WTC11 (cell line): ENCODE results near the gene XKRX. TPM values are rescaled to one million over a fixed set of nuclear protein-coding genes. Genes with fewer than 3 reads are reported as not detected.

ENCODE experiments used
- ATAC-seq: fragments of 200-7000 bp; cut with Tn5 transposase; 2 replicates; pipeline ENCODE4 v1.10.0; 2021; ENCODE audit warnings: mild to moderate bottlenecking, moderate library complexity
- CTCF ChIA-PET: fragments of 300-600 bp; sonication (Branson Sonifier 250); formaldehyde crosslinking; loops from one replicate; lab custom pipeline; 2021; ENCODE audit warnings: antibody characterized with exemption; lab: Charles Lee
- POLR2A ChIA-PET: fragments of 350-600 bp; sonication (Branson Sonifier 250); formaldehyde crosslinking; loops from one replicate; lab custom pipeline; 2021; ENCODE audit warnings: antibody characterized with exemption; lab: Charles Lee
- DNase-seq: peaks from one replicate; pipeline ENCODE4 v3.0.0; 2021; ENCODE audit warnings: low spot score
- H3K27ac Mint-ChIP-seq: 2 replicates; pipeline ENCODE4 v1.8.0; 2021; ENCODE audit warnings: mixed read lengths
- H3K27me3 Mint-ChIP-seq: 2 replicates; pipeline ENCODE4 v1.8.0; 2021; ENCODE audit warnings: low read depth, mild to moderate bottlenecking, moderate library complexity, mixed read lengths
- H3K36me3 Mint-ChIP-seq: 2 replicates; pipeline ENCODE4 v1.8.0; 2021; ENCODE audit warnings: mixed read lengths
- H3K4me1 Mint-ChIP-seq: 2 replicates; pipeline ENCODE4 v1.8.0; 2022; ENCODE audit warnings: mixed read lengths
- H3K4me3 Mint-ChIP-seq: 2 replicates; pipeline ENCODE4 v1.8.0; 2021; ENCODE audit warnings: mild to moderate bottlenecking, moderate library complexity, mixed read lengths
- H3K9me3 Mint-ChIP-seq: 2 replicates; pipeline ENCODE4 v1.8.0; 2021; ENCODE audit warnings: mixed read lengths
- ATF6 ChIP-seq: sonication (generic); formaldehyde crosslinking; IDR thresholded peaks from 2 replicates; pipeline ENCODE4 v1.8.1; 2023; ENCODE audit warnings: mild to moderate bottlenecking, missing genetic modification reagents
- CREM ChIP-seq: sonication (generic); formaldehyde crosslinking; IDR thresholded peaks from 2 replicates; pipeline ENCODE4 v1.8.1; 2022; ENCODE audit warnings: mild to moderate bottlenecking, missing genetic modification reagents, moderate library complexity
- CTCF ChIP-seq: fragments of 200-600 bp; IDR thresholded peaks from 2 replicates; pipeline ENCODE4 v1.8.0; 2022; ENCODE audit warnings: antibody characterized with exemption
- E2F5 ChIP-seq: sonication (generic); formaldehyde crosslinking; IDR thresholded peaks from 2 replicates; pipeline ENCODE4 v1.8.1; 2022; ENCODE audit warnings: mild to moderate bottlenecking, moderate library complexity, missing genetic modification reagents
- GABPB1 ChIP-seq: sonication (generic); formaldehyde crosslinking; IDR thresholded peaks from 2 replicates; pipeline ENCODE4 v1.8.1; 2023; ENCODE audit warnings: mild to moderate bottlenecking, missing genetic modification reagents
- GTF2I ChIP-seq: fragments of 250-450 bp; sonication (Bioruptor Pico); conservative IDR thresholded peaks from 2 replicates; pipeline ENCODE4 v1.4.0; 2021; ENCODE audit warnings: mild to moderate bottlenecking
- HMGA2 ChIP-seq: fragments of 250-450 bp; sonication (Bioruptor Pico); IDR thresholded peaks from 2 replicates; pipeline ENCODE4 v1.4.0; 2021; ENCODE audit warnings: mild to moderate bottlenecking, moderate library complexity
- JAZF1 ChIP-seq: fragments of 250-450 bp; sonication (Bioruptor Pico); IDR thresholded peaks from 2 replicates; pipeline ENCODE4 v1.9.0; 2021; ENCODE audit warnings: moderate library complexity, mild to moderate bottlenecking, inconsistent platforms
- JUN ChIP-seq: sonication (generic); formaldehyde crosslinking; IDR thresholded peaks from 2 replicates; pipeline ENCODE4 v1.8.0; 2023; ENCODE audit warnings: mild to moderate bottlenecking, missing genetic modification reagents
- KAT7 ChIP-seq: sonication (generic); formaldehyde crosslinking; IDR thresholded peaks from 2 replicates; pipeline ENCODE4 v1.8.1; 2023; ENCODE audit warnings: missing genetic modification reagents, mild to moderate bottlenecking, borderline replicate concordance
- MYBL2 ChIP-seq: sonication (generic); formaldehyde crosslinking; IDR thresholded peaks from 2 replicates; pipeline ENCODE4 v1.8.1; 2023; ENCODE audit warnings: mild to moderate bottlenecking, moderate library complexity, missing genetic modification reagents
- NFATC4 ChIP-seq: fragments of 250-450 bp; sonication (Bioruptor Pico); IDR thresholded peaks from 2 replicates; pipeline ENCODE4 v1.9.0; 2021; ENCODE audit warnings: mild to moderate bottlenecking
- RELA ChIP-seq: sonication (generic); formaldehyde crosslinking; IDR thresholded peaks from 2 replicates; pipeline ENCODE4 v1.8.1; 2022; ENCODE audit warnings: missing genetic modification reagents, mild to moderate bottlenecking, borderline replicate concordance
- RORB ChIP-seq: fragments of 250-450 bp; sonication (Bioruptor Pico); IDR thresholded peaks from 2 replicates; pipeline ENCODE4 v1.9.0; 2021; ENCODE audit warnings: mild to moderate bottlenecking
- SMAD4 ChIP-seq: sonication (generic); formaldehyde crosslinking; IDR thresholded peaks from 2 replicates; pipeline ENCODE4 v1.8.0; 2022; ENCODE audit warnings: mild to moderate bottlenecking, missing genetic modification reagents
- TEAD1 ChIP-seq: sonication (generic); formaldehyde crosslinking; IDR thresholded peaks from 2 replicates; pipeline ENCODE4 v1.8.0; 2022; ENCODE audit warnings: mild to moderate bottlenecking, missing genetic modification reagents
- ZNF263 ChIP-seq: sonication (generic); formaldehyde crosslinking; IDR thresholded peaks from 2 replicates; pipeline ENCODE4 v1.8.1; 2022; ENCODE audit warnings: low read depth, mild to moderate bottlenecking, moderate library complexity, missing genetic modification reagents
- ZNF396 ChIP-seq: fragments of 250-450 bp; sonication (Bioruptor Pico); IDR thresholded peaks from 2 replicates; pipeline ENCODE4 v1.8.0; 2021; ENCODE audit warnings: mild to moderate bottlenecking, moderate library complexity, borderline replicate concordance
- ZNF416 ChIP-seq: fragments of 250-450 bp; sonication (Bioruptor Pico); IDR thresholded peaks from 2 replicates; pipeline ENCODE4 v1.9.0; 2021; ENCODE audit warnings: mild to moderate bottlenecking, inconsistent platforms
- total RNA-seq: library from RNA; stranded (reverse); gene quantifications from 3 replicates; pipeline ENCODE4 v1.2.3, GENCODE V29; 2021
- TF ChIP-seq, protein P1 (sequence below): sonication (generic); formaldehyde crosslinking; IDR thresholded peaks from 2 replicates; pipeline ENCODE4 v1.8.0; 2022; ENCODE audit warnings: missing genetic modification reagents
- TF ChIP-seq, protein P2 (sequence below): sonication (generic); formaldehyde crosslinking; IDR thresholded peaks from 2 replicates; pipeline ENCODE4 v1.8.1; 2022; ENCODE audit warnings: low read depth, missing genetic modification reagents, borderline replicate concordance
- TF ChIP-seq, protein P3 (sequence below): sonication (generic); formaldehyde crosslinking; conservative IDR thresholded peaks from 2 replicates; pipeline ENCODE4 v1.8.1; 2022; ENCODE audit warnings: mild to moderate bottlenecking, missing genetic modification reagents
- TF ChIP-seq, protein P4 (sequence below): sonication (generic); formaldehyde crosslinking; IDR thresholded peaks from 2 replicates; pipeline ENCODE4 v1.8.1; 2022; ENCODE audit warnings: mild to moderate bottlenecking, missing genetic modification reagents, moderate library complexity, borderline replicate concordance
- TF ChIP-seq, protein P5 (sequence below): sonication (generic); formaldehyde crosslinking; IDR thresholded peaks from 2 replicates; pipeline ENCODE4 v1.8.0; 2022; ENCODE audit warnings: mild to moderate bottlenecking, missing genetic modification reagents

XKRX gene
- total RNA-seq, 1 experiment from 2014 or later: 1.1 TPM

GRCh38 chrX:100931925-100932285, 3.2 kb upstream of the XKRX start:
- Mint-ChIP-seq H3K9me3 (peaks cover 10% of the 10 kb centered on the region), H3K27ac (no peak overlapping the region), H3K27me3 (peaks cover 13% of the 10 kb centered on the region)
- no peak for DNase-seq
- CTCF ChIA-PET: no interaction called here
- ATAC-seq: no peak
- TF ChIP-seq NFATC4 (CRISPR knock-in tag) (no peak), GABPB1 (CRISPR knock-in tag) (no peak), E2F5 (CRISPR knock-in tag) (no peak), CTCF (no peak), RORB (CRISPR knock-in tag) (no peak), SMAD4 (no peak), ATF6 (CRISPR knock-in tag) (no peak), JAZF1 (CRISPR knock-in tag) (no peak), MYBL2 (no peak), RELA (CRISPR knock-in tag) (no peak), HMGA2 (CRISPR knock-in tag) (no peak), KAT7 (CRISPR knock-in tag) (no peak), JUN (CRISPR knock-in tag) (no peak), TEAD1 (CRISPR knock-in tag) (no peak)
- TF ChIP-seq, protein P1, sequence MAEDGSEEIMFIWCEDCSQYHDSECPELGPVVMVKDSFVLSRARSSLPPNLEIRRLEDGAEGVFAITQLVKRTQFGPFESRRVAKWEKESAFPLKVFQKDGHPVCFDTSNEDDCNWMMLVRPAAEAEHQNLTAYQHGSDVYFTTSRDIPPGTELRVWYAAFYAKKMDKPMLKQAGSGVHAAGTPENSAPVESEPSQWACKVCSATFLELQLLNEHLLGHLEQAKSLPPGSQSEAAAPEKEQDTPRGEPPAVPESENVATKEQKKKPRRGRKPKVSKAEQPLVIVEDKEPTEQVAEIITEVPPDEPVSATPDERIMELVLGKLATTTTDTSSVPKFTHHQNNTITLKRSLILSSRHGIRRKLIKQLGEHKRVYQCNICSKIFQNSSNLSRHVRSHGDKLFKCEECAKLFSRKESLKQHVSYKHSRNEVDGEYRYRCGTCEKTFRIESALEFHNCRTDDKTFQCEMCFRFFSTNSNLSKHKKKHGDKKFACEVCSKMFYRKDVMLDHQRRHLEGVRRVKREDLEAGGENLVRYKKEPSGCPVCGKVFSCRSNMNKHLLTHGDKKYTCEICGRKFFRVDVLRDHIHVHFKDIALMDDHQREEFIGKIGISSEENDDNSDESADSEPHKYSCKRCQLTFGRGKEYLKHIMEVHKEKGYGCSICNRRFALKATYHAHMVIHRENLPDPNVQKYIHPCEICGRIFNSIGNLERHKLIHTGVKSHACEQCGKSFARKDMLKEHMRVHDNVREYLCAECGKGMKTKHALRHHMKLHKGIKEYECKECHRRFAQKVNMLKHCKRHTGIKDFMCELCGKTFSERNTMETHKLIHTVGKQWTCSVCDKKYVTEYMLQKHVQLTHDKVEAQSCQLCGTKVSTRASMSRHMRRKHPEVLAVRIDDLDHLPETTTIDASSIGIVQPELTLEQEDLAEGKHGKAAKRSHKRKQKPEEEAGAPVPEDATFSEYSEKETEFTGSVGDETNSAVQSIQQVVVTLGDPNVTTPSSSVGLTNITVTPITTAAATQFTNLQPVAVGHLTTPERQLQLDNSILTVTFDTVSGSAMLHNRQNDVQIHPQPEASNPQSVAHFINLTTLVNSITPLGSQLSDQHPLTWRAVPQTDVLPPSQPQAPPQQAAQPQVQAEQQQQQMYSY (CRISPR knock-in tag): no peak
- TF ChIP-seq, protein P2, sequence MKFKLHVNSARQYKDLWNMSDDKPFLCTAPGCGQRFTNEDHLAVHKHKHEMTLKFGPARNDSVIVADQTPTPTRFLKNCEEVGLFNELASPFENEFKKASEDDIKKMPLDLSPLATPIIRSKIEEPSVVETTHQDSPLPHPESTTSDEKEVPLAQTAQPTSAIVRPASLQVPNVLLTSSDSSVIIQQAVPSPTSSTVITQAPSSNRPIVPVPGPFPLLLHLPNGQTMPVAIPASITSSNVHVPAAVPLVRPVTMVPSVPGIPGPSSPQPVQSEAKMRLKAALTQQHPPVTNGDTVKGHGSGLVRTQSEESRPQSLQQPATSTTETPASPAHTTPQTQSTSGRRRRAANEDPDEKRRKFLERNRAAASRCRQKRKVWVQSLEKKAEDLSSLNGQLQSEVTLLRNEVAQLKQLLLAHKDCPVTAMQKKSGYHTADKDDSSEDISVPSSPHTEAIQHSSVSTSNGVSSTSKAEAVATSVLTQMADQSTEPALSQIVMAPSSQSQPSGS (CRISPR knock-in tag): no peak
- TF ChIP-seq, all 79 proteins: peak for 0
- Mint-ChIP-seq H3K4me1 (peaks cover 10% of the 10 kb centered on the region; the same call in 1 of the 2 replicates), H3K4me3 (no peak overlapping the region), H3K36me3 (no peaks in the 10 kb centered on the region)
- POLR2A ChIA-PET: interaction anchor here (0.6 kb wide), 1 partner anchor 16 kb away, joined by 3 read pairs; no protein-coding TSS in a partner anchor

DNA sequence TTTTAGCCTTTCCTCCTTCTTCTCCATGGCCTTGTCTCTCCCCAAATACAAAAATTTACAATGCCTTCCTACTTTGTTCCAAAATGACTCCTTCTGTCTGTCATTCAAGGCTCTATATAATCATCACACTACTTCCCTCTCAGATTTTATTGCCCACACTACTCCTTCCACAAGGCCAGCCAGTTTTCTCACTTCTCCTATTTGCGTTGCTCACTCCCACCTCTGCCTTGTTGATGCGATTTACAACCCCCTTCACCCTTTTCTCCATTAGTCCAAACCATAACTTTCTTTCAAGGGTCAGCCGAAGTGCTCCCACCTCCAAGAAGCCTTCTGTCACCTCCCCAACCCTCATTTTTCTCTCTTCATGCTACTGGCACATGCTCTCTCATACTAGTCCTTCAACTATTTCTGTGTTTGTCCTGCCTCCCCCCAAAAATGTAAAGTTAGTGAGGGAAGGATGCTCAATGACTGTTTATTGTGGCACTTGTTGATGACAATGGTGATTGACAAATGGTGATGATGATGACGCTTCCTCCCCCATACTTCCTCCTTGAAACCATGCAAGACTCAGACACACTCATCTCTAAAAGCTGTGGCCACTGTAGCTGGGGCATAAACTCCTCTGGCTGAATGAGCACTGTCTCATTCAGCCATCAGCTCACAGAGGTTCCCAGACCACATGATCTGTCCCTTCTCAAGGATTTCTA, 2.7 kb upstream of the XKRX start:
- ATAC-seq: no peak
- Mint-ChIP-seq H3K27me3 (peaks cover 18% of the 10 kb centered on the region), H3K4me1 (peaks cover 10% of the 10 kb centered on the region; the same call in 1 of the 2 replicates), H3K4me3 (no peak overlapping the region), H3K9me3 (peaks cover 10% of the 10 kb centered on the region), H3K27ac (no peak overlapping the region), H3K36me3 (no peaks in the 10 kb centered on the region)
- POLR2A ChIA-PET: no interaction called here
- DNase-seq: no peak
- CTCF ChIA-PET: no interaction called here
- TF ChIP-seq, protein P3, sequence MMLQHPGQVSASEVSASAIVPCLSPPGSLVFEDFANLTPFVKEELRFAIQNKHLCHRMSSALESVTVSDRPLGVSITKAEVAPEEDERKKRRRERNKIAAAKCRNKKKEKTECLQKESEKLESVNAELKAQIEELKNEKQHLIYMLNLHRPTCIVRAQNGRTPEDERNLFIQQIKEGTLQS: no peak
- TF ChIP-seq GTF2I (no peak), ZNF263 (CRISPR knock-in tag) (no peak), ZNF416 (no peak), ZNF396 (CRISPR knock-in tag) (no peak), RELA (CRISPR knock-in tag) (no peak), KAT7 (CRISPR knock-in tag) (no peak), CREM (no peak)
- TF ChIP-seq, protein P4, sequence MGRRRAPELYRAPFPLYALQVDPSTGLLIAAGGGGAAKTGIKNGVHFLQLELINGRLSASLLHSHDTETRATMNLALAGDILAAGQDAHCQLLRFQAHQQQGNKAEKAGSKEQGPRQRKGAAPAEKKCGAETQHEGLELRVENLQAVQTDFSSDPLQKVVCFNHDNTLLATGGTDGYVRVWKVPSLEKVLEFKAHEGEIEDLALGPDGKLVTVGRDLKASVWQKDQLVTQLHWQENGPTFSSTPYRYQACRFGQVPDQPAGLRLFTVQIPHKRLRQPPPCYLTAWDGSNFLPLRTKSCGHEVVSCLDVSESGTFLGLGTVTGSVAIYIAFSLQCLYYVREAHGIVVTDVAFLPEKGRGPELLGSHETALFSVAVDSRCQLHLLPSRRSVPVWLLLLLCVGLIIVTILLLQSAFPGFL (CRISPR knock-in tag): no peak
- TF ChIP-seq, protein P5, sequence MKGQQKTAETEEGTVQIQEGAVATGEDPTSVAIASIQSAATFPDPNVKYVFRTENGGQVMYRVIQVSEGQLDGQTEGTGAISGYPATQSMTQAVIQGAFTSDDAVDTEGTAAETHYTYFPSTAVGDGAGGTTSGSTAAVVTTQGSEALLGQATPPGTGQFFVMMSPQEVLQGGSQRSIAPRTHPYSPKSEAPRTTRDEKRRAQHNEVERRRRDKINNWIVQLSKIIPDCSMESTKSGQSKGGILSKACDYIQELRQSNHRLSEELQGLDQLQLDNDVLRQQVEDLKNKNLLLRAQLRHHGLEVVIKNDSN: no peak
